HEK293T (cell line): ENCODE measurements around the gene USP8.

Experiments used
- ARNT ChIP-seq: fragments of 450-650 bp; IDR thresholded peaks from 2 replicates; pipeline ENCODE4 v1.6.1; 2017; ENCODE audit warnings: mild to moderate bottlenecking
- BHLHE40 ChIP-seq: fragments of 450-650 bp; IDR thresholded peaks from 2 replicates; pipeline ENCODE4 v1.6.1; 2016; ENCODE audit warnings: mild to moderate bottlenecking, moderate library complexity, borderline replicate concordance
- ELF4 ChIP-seq: fragments of 450-650 bp; IDR thresholded peaks from 2 replicates; pipeline ENCODE4 v1.6.1; 2017; ENCODE audit warnings: antibody characterized with exemption
- FOXA1 ChIP-seq: fragments of 450-650 bp; IDR thresholded peaks from 2 replicates; pipeline ENCODE4 v1.6.1; 2016; ENCODE audit warnings: mild to moderate bottlenecking
- FOXM1 ChIP-seq: fragments of 450-650 bp; IDR thresholded peaks from 2 replicates; pipeline ENCODE4 v1.6.1; 2017; ENCODE audit warnings: mild to moderate bottlenecking, borderline replicate concordance
- HDGF ChIP-seq: fragments of 450-650 bp; IDR thresholded peaks from 2 replicates; pipeline ENCODE4 v1.6.1; 2017; ENCODE audit warnings: antibody characterized with exemption, borderline replicate concordance
- L3MBTL2 ChIP-seq: fragments of 450-650 bp; conservative IDR thresholded peaks from 2 replicates; pipeline ENCODE4 v1.6.1; 2016; ENCODE audit warnings: mild to moderate bottlenecking
- LEF1 ChIP-seq: fragments of 450-650 bp; IDR thresholded peaks from 2 replicates; pipeline ENCODE4 v1.6.1; 2017; ENCODE audit warnings: mild to moderate bottlenecking, borderline replicate concordance
- NFRKB ChIP-seq: fragments of 450-650 bp; IDR thresholded peaks from 2 replicates; pipeline ENCODE4 v1.6.1; 2016; ENCODE audit warnings: mild to moderate bottlenecking, moderate library complexity
- PKNOX1 ChIP-seq: fragments of 450-650 bp; IDR thresholded peaks from 2 replicates; pipeline ENCODE4 v1.6.1; 2016
- SP1 ChIP-seq: fragments of 450-650 bp; IDR thresholded peaks from 2 replicates; pipeline ENCODE4 v1.6.1; 2017
- SUZ12 ChIP-seq: fragments of 450-650 bp; IDR thresholded peaks from 2 replicates; pipeline ENCODE4 v1.6.1; 2016; ENCODE audit warnings: mild to moderate bottlenecking
- ZNF384 ChIP-seq: fragments of 450-650 bp; IDR thresholded peaks from 2 replicates; pipeline ENCODE4 v1.6.1; 2016

- no peak for TF ChIP-seq L3MBTL2
- TF ChIP-seq ARNT = no peak
- no peak for TF ChIP-seq FOXM1
- no peak for TF ChIP-seq FOXA1
- TF ChIP-seq BHLHE40 = no peak
- TF ChIP-seq ELF4 = no peak
- no peak for TF ChIP-seq NFRKB
- TF ChIP-seq LEF1 = no peak
- no peak for TF ChIP-seq SUZ12
- TF ChIP-seq PKNOX1 = no peak
- TF ChIP-seq ZNF384 = no peak
- TF ChIP-seq HDGF = no peak
- TF ChIP-seq SP1 = no peak
Observed at GRCh38 chr15:50458348-50459112, 34.3 kb downstream of the USP8 start.
